Activated CD4-positive, alpha-beta T cell treated with anti-CD3 and anti-CD28 coated beads, Interleukin-2, amount 10 ng/mL, durations not matched to agents 24 days and 14 days (primary cell): ENCODE data around the gene PARD3. TPM values are rescaled to one million over a fixed set of nuclear protein-coding genes. Genes with fewer than 3 reads are reported as not detected.

Experiments used
- DNase-seq: peaks from one replicate; pipeline ENCODE4 v3.0.0; 2022
- H3K27ac Mint-ChIP-seq: one replicate; pipeline ENCODE4 v1.8.0; 2022; ENCODE audit warnings: mild to moderate bottlenecking, mixed read lengths
- H3K27me3 Mint-ChIP-seq: one replicate; pipeline ENCODE4 v1.8.0; 2022; ENCODE audit warnings: mixed read lengths
- H3K36me3 Mint-ChIP-seq: one replicate; pipeline ENCODE4 v1.8.0; 2022; ENCODE audit warnings: low read depth, mild to moderate bottlenecking, mixed read lengths
- H3K4me1 Mint-ChIP-seq: one replicate; pipeline ENCODE4 v1.8.0; 2021; ENCODE audit warnings: mixed read lengths
- H3K4me3 Mint-ChIP-seq: one replicate; pipeline ENCODE4 v1.8.0; 2022; ENCODE audit warnings: mild to moderate bottlenecking, moderate library complexity, mixed read lengths
- H3K9me3 Mint-ChIP-seq: one replicate; pipeline ENCODE4 v1.8.0; 2021; ENCODE audit warnings: mixed read lengths
- intact Hi-C: fragments of 100-400 bp; cut with micrococcal nuclease; formaldehyde crosslinking; loops from one replicate; pipeline ENCODE4 v1.15.1; 2023
- total RNA-seq: library from RNA; stranded (reverse); gene quantifications from 2 replicates; pipeline ENCODE4 v1.2.3, GENCODE V29; 2022

Gene PARD3
- total RNA-seq, 1 donor from 2014 or later = 2.9 TPM

- H3K4me1 Mint-ChIP-seq = no peaks in the 10 kb centered on the region
- H3K9me3 Mint-ChIP-seq = no peaks in the 10 kb centered on the region
- no peak overlapping the region for H3K4me3 Mint-ChIP-seq
- intact Hi-C loops = no loop called here
- H3K36me3 Mint-ChIP-seq = no peaks in the 10 kb centered on the region
- no peak overlapping the region for H3K27ac Mint-ChIP-seq
- DNase-seq = no peak
- H3K27me3 Mint-ChIP-seq = peaks cover 1% of the 10 kb centered on the region
Measured at GRCh38 chr10:34320265-34320664, 494.8 kb downstream of the PARD3 start.

- peaks cover 1% of the 10 kb centered on the region for H3K27me3 Mint-ChIP-seq
Measured at GRCh38 chr10:34319197-34319846, 495.8 kb downstream of the PARD3 start.

GRCh38 chr10:34316154-34316553 is 498.9 kb downstream of the PARD3 start:
- no peak for DNase-seq
- Mint-ChIP-seq H3K27me3 (no peaks in the 10 kb centered on the region), H3K4me1 (peaks cover 3% of the 10 kb centered on the region), H3K4me3 (no peak overlapping the region), H3K9me3 (no peaks in the 10 kb centered on the region), H3K27ac (no peak overlapping the region), H3K36me3 (no peaks in the 10 kb centered on the region)
- intact Hi-C loops = no loop called here

More at GRCh38 chr10:34319197-34319846, 495.8 kb downstream of the PARD3 start:
- no peak overlapping the region for H3K27ac Mint-ChIP-seq
- intact Hi-C loops = no loop called here
- H3K9me3 Mint-ChIP-seq = no peaks in the 10 kb centered on the region
- no peak overlapping the region for H3K4me3 Mint-ChIP-seq
- H3K36me3 Mint-ChIP-seq = no peaks in the 10 kb centered on the region
- H3K4me1 Mint-ChIP-seq = no peaks in the 10 kb centered on the region
- no peak for DNase-seq

GRCh38 chr10:34314457-34314856 is 500.6 kb downstream of the PARD3 start:
- intact Hi-C loops = no loop called here
- H3K27me3 Mint-ChIP-seq = no peaks in the 10 kb centered on the region
- no peak overlapping the region for H3K4me3 Mint-ChIP-seq
- H3K9me3 Mint-ChIP-seq = no peaks in the 10 kb centered on the region
- no peak overlapping the region for H3K27ac Mint-ChIP-seq
- no peaks in the 10 kb centered on the region for H3K36me3 Mint-ChIP-seq
- H3K4me1 Mint-ChIP-seq = peaks cover 3% of the 10 kb centered on the region
- DNase-seq = no peak

GRCh38 chr10:34313888-34314287 is 501.2 kb downstream of the PARD3 start:
- intact Hi-C loops = no loop called here
- no peaks in the 10 kb centered on the region for H3K9me3 Mint-ChIP-seq
- H3K27me3 Mint-ChIP-seq = no peaks in the 10 kb centered on the region
- H3K4me3 Mint-ChIP-seq = no peak overlapping the region
- H3K27ac Mint-ChIP-seq = no peak overlapping the region
- H3K36me3 Mint-ChIP-seq = no peaks in the 10 kb centered on the region
- peaks cover 3% of the 10 kb centered on the region for H3K4me1 Mint-ChIP-seq
- no peak for DNase-seq

GRCh38 chr10:34313353-34313752 is 501.7 kb downstream of the PARD3 start:
- Mint-ChIP-seq H3K27ac (no peak overlapping the region), H3K9me3 (no peaks in the 10 kb centered on the region), H3K36me3 (no peaks in the 10 kb centered on the region), H3K4me3 (no peak overlapping the region), H3K27me3 (no peaks in the 10 kb centered on the region), H3K4me1 (peaks cover 3% of the 10 kb centered on the region)
- DNase-seq = no peak
- intact Hi-C loops = no loop called here

- Mint-ChIP-seq H3K4me3 (no peak overlapping the region), H3K27me3 (no peaks in the 10 kb centered on the region), H3K27ac (no peak overlapping the region), H3K36me3 (no peaks in the 10 kb centered on the region), H3K9me3 (no peaks in the 10 kb centered on the region), H3K4me1 (peaks cover 3% of the 10 kb centered on the region)
- DNase-seq = no peak
- intact Hi-C loops = no loop called here
Measured at GRCh38 chr10:34311679-34312078, 503.4 kb downstream of the PARD3 start.

- Mint-ChIP-seq H3K9me3 (no peaks in the 10 kb centered on the region), H3K27me3 (no peaks in the 10 kb centered on the region), H3K27ac (no peak overlapping the region), H3K36me3 (no peaks in the 10 kb centered on the region), H3K4me1 (peaks cover 3% of the 10 kb centered on the region), H3K4me3 (no peak overlapping the region)
- DNase-seq = no peak
- intact Hi-C loops = no loop called here
Measured at GRCh38 chr10:34310234-34310633, 504.9 kb downstream of the PARD3 start.

- no peak for DNase-seq
- no peak overlapping the region for H3K4me3 Mint-ChIP-seq
- H3K4me1 Mint-ChIP-seq = no peaks in the 10 kb centered on the region
- intact Hi-C loops = no loop called here
- no peaks in the 10 kb centered on the region for H3K36me3 Mint-ChIP-seq
- no peak overlapping the region for H3K27ac Mint-ChIP-seq
- H3K9me3 Mint-ChIP-seq = no peaks in the 10 kb centered on the region
- H3K27me3 Mint-ChIP-seq = no peaks in the 10 kb centered on the region
Measured at GRCh38 chr10:34305189-34305588, 509.9 kb downstream of the PARD3 start.

- H3K27me3 Mint-ChIP-seq = no peaks in the 10 kb centered on the region
- no peaks in the 10 kb centered on the region for H3K4me1 Mint-ChIP-seq
- no peak overlapping the region for H3K27ac Mint-ChIP-seq
- intact Hi-C loops = no loop called here
- H3K9me3 Mint-ChIP-seq = no peaks in the 10 kb centered on the region
- H3K36me3 Mint-ChIP-seq = no peaks in the 10 kb centered on the region
- H3K4me3 Mint-ChIP-seq = no peak overlapping the region
- DNase-seq = no peak
Measured at GRCh38 chr10:34303022-34303421, 512.1 kb downstream of the PARD3 start.

- intact Hi-C loops = loop anchor here (2.0 kb wide), 1 partner anchor 16 kb away; no protein-coding TSS in a partner anchor
- no peaks in the 10 kb centered on the region for H3K4me1 Mint-ChIP-seq
- H3K9me3 Mint-ChIP-seq = peaks cover 6% of the 10 kb centered on the region
- DNase-seq = no peak
- H3K36me3 Mint-ChIP-seq = no peaks in the 10 kb centered on the region
- H3K4me3 Mint-ChIP-seq = no peak overlapping the region
- H3K27me3 Mint-ChIP-seq = no peaks in the 10 kb centered on the region
- no peak overlapping the region for H3K27ac Mint-ChIP-seq
Measured at GRCh38 chr10:34299105-34299611, 515.9 kb downstream of the PARD3 start.

- peaks cover 6% of the 10 kb centered on the region for H3K9me3 Mint-ChIP-seq
- H3K4me3 Mint-ChIP-seq = no peak overlapping the region
- peaks cover 3% of the 10 kb centered on the region for H3K4me1 Mint-ChIP-seq
- no peak for DNase-seq
- no peaks in the 10 kb centered on the region for H3K36me3 Mint-ChIP-seq
- H3K27ac Mint-ChIP-seq = no peak overlapping the region
- H3K27me3 Mint-ChIP-seq = no peaks in the 10 kb centered on the region
- intact Hi-C loops = loop anchor here (2.0 kb wide), 1 partner anchor 16 kb away; no protein-coding TSS in a partner anchor
Measured at GRCh38 chr10:34298346-34298818, 516.7 kb downstream of the PARD3 start.

- H3K4me3 Mint-ChIP-seq = no peak overlapping the region
- H3K27me3 Mint-ChIP-seq = no peaks in the 10 kb centered on the region
- no peak for DNase-seq
- no peaks in the 10 kb centered on the region for H3K36me3 Mint-ChIP-seq
- H3K27ac Mint-ChIP-seq = no peak overlapping the region
- H3K4me1 Mint-ChIP-seq = peaks cover 3% of the 10 kb centered on the region
- intact Hi-C loops = loop anchor here (2.0 kb wide), 1 partner anchor 15 kb away; no protein-coding TSS in a partner anchor
- H3K9me3 Mint-ChIP-seq = peaks cover 6% of the 10 kb centered on the region
Measured at GRCh38 chr10:34297541-34298345, 517.4 kb downstream of the PARD3 start.

- Mint-ChIP-seq H3K4me1 (peaks cover 6% of the 10 kb centered on the region), H3K27ac (no peak overlapping the region), H3K4me3 (no peak overlapping the region), H3K9me3 (peaks cover 6% of the 10 kb centered on the region), H3K36me3 (no peaks in the 10 kb centered on the region), H3K27me3 (no peaks in the 10 kb centered on the region)
- intact Hi-C loops = no loop called here
- no peak for DNase-seq
Measured at GRCh38 chr10:34295142-34295548, 520.0 kb downstream of the PARD3 start.
